GM23248 (cell line): ENCODE results near the gene NEK10. TPM values are rescaled to one million over a fixed set of nuclear protein-coding genes. Genes with fewer than 3 reads are reported as not detected.
A peak's percentile ranks its signal among the peaks of the same experiment; 100 is the strongest.

Source experiments
- DNase-seq: peaks from one replicate; pipeline ENCODE4 v3.0.0-alpha.2; 2015
- H2AFZ ChIP-seq: fragments of 200-600 bp; sonication (generic); 2 replicates; pipeline ENCODE4 v1.6.1; 2016; ENCODE audit warnings: antibody characterized with exemption
- H3F3A ChIP-seq: fragments of 200-600 bp; sonication (generic); 2 replicates; pipeline ENCODE4 v1.6.1; 2016; ENCODE audit warnings: mild to moderate bottlenecking, antibody characterized with exemption, mixed run types; ENCODE audit not compliant: insufficient read depth
- H3K27ac ChIP-seq: fragments of 200-600 bp; sonication (generic); 2 replicates; pipeline ENCODE4 v1.5.1; 2016; ENCODE audit warnings: mild to moderate bottlenecking
- H3K27me3 ChIP-seq: fragments of 200-600 bp; sonication (generic); replicated peaks from 2 replicates; pipeline ENCODE4 v1.6.1; 2016; ENCODE audit warnings: mild to moderate bottlenecking; ENCODE audit not compliant: insufficient read depth
- H3K36me3 ChIP-seq: fragments of 200-600 bp; sonication (generic); 2 replicates; pipeline ENCODE4 v1.6.1; 2016; ENCODE audit warnings: low read depth, mild to moderate bottlenecking
- H3K4me1 ChIP-seq: fragments of 200-600 bp; sonication (generic); 2 replicates; pipeline ENCODE4 v1.6.1; 2016; ENCODE audit warnings: mild to moderate bottlenecking; ENCODE audit not compliant: insufficient read depth
- H3K4me2 ChIP-seq: fragments of 200-600 bp; sonication (generic); one replicate; pipeline ENCODE4 v1.6.1; 2016; ENCODE audit warnings: mild to moderate bottlenecking; ENCODE audit not compliant: unreplicated experiment
- H3K4me3 ChIP-seq: fragments of 200-600 bp; sonication (generic); 2 replicates; pipeline ENCODE4 v1.5.1; 2016; ENCODE audit warnings: mild to moderate bottlenecking
- H3K79me2 ChIP-seq: fragments of 200-600 bp; sonication (generic); 2 replicates; pipeline ENCODE4 v1.6.1; 2016; ENCODE audit warnings: mild to moderate bottlenecking; ENCODE audit not compliant: insufficient read depth
- H3K9ac ChIP-seq: fragments of 200-600 bp; sonication (generic); 2 replicates; pipeline ENCODE4 v1.6.1; 2016; ENCODE audit warnings: mild to moderate bottlenecking
- H3K9me2 ChIP-seq: fragments of 200-600 bp; sonication (generic); 2 replicates; pipeline ENCODE4 v1.6.1; 2016; ENCODE audit warnings: mixed run types, mild to moderate bottlenecking, moderate library complexity; ENCODE audit not compliant: insufficient read depth
- H3K9me3 ChIP-seq: fragments of 200-600 bp; sonication (generic); one replicate; pipeline ENCODE4 v1.6.1; 2017; ENCODE audit warnings: low read depth
- H4K20me1 ChIP-seq: fragments of 200-600 bp; sonication (generic); 2 replicates; pipeline ENCODE4 v1.6.0; 2016; ENCODE audit not compliant: insufficient read depth
- EZH2 ChIP-seq: fragments of 200-600 bp; sonication (generic); IDR thresholded peaks from 2 replicates; pipeline ENCODE4 v1.6.1; 2018; ENCODE audit warnings: antibody characterized with exemption, mild to moderate bottlenecking; ENCODE audit not compliant: insufficient read depth, poor library complexity, severe bottlenecking
- EZH2phosphoT487 ChIP-seq: fragments of 200-600 bp; sonication (generic); IDR thresholded peaks from 2 replicates; pipeline ENCODE4 v1.6.1; 2018; ENCODE audit warnings: antibody characterized with exemption, moderate library complexity, mild to moderate bottlenecking, low read depth; ENCODE audit not compliant: insufficient read depth
- WGBS, 2 experiments: methylation state at CpG; one replicate each; pipeline ENCODE4 v1.1.6; 2015 to 2017; ENCODE audit warnings: low lambda C conversion rate in 2 of 2, low coverage in 1 of 2; ENCODE audit errors: missing lambda C conversion rate in 2 of 2; 5-methylcytosine and 5-hydroxymethylcytosine counted together
- in situ Hi-C: fragments of 300-500 bp; cut with MboI; formaldehyde crosslinking; loops from 2 replicates; pipeline ENCODE4 v1.15.0; 2020
- polyA plus RNA-seq: library from polyadenylated mRNA; unstranded; fragments of >200 nt; fragmentation: Nextera tagmentation; extraction: Ambion mirVana; gene quantifications from 2 replicates; pipeline ENCODE4 v1.2.1, GENCODE V29; 2016
- total RNA-seq: library from RNA; depleted of rRNA; stranded (reverse); fragments of >200 nt; shearing (Covaris generic); gene quantifications from 2 replicates; pipeline ENCODE4 v1.2.3, GENCODE V29; 2014

The NEK10 gene
- total and polyA plus RNA-seq, 2 experiments from 2014 or later, result 3.2 to 7.6 TPM

GRCh38 chr3:27391796-27392195, 22.6 kb upstream of the NEK10 start:
- Histone ChIP-seq H3K27me3 (no peaks in the 10 kb centered on the region), H3K36me3 (peaks cover 79% of the 10 kb centered on the region), H2AFZ (no peak overlapping the region), H3K79me2 (peaks cover 59% of the 10 kb centered on the region), H3F3A (peaks cover 41% of the 10 kb centered on the region; the same call in 1 of the 2 replicates), H3K9ac (no peak overlapping the region), H3K4me3 (no peak overlapping the region), H3K9me2 (no peaks in the 10 kb centered on the region), H3K9me3 (no peaks in the 10 kb centered on the region), H4K20me1 (no peaks in the 10 kb centered on the region), H3K27ac (no peak overlapping the region), H3K4me1 (0 out of 2 replicates have a peak, but pooled peaks cover 6% of the 10 kb centered on the region), H3K4me2 (no peak overlapping the region)
- peak; percentile 19 for DNase-seq
- WGBS, 2 experiments, result 95 to 97% methylated on average over 1 of the region's 1 CpG
- in situ Hi-C loops, result no loop called here
- TF ChIP-seq EZH2phosphoT487 (no peak), EZH2 (no peak)

DNA sequence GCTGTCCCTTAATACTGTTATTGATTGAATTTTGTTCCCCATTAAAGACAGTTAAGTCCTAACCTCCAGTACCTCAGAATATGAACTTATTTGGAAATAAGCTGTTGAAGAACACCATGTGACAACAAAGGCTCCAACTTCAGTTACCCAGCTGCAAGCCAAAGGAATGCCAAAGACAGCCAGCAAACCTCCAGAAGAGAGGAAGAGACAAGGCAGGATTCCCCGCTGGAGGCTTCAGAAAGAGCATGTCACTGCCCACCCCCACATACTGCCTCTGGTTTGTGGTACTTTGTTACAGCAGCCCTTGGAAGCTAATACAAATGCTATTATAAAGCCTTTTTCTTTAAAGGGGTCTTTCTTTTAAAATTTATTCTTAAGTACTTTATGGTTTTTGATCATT, 18.4 kb upstream of the NEK10 start:
- 100% methylated on average over 1 of the region's 1 CpG for WGBS, 2 experiments
- H3K27ac ChIP-seq, result no peak overlapping the region
- H3K27me3 ChIP-seq, result no peaks in the 10 kb centered on the region
- H3K79me2 ChIP-seq, result peaks cover 50% of the 10 kb centered on the region; the same call in 1 of the 2 replicates
- H3K9ac ChIP-seq, result no peak overlapping the region
- 0 out of 2 replicates have a peak, but pooled peaks cover 6% of the 10 kb centered on the region for H3K4me1 ChIP-seq
- in situ Hi-C loops, result no loop called here
- TF ChIP-seq EZH2 (no peak), EZH2phosphoT487 (no peak)
- peaks cover 48% of the 10 kb centered on the region for H3F3A ChIP-seq
- no peaks in the 10 kb centered on the region for H4K20me1 ChIP-seq
- no peaks in the 10 kb centered on the region for H3K9me2 ChIP-seq
- H3K9me3 ChIP-seq, result no peaks in the 10 kb centered on the region
- H2AFZ ChIP-seq, result no peak overlapping the region
- no peak for DNase-seq
- H3K4me3 ChIP-seq, result no peak overlapping the region
- no peak overlapping the region for H3K4me2 ChIP-seq
- peaks cover 86% of the 10 kb centered on the region for H3K36me3 ChIP-seq

DNA sequence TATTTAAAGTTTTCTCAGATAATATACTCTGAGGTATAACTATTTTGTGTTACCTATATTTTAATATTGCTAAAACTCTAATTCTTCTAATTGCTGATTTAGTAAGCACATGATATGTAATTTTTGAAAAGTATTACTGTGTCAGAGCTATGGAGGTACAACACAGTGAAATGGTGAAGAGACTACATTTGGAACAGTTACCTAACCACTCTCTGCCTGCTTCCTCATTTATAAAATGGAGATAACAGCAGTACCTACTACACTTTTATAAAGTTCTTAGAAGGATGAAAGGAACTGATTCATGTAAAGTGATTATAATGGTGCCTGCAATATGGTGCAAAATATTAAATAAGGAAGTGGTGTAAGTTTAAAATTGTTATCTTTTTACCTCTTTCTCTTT, 16.3 kb upstream of the NEK10 start:
- Histone ChIP-seq H3F3A (peaks cover 47% of the 10 kb centered on the region), H2AFZ (no peak overlapping the region), H3K4me2 (no peak overlapping the region), H3K27me3 (no peaks in the 10 kb centered on the region), H3K27ac (no peak overlapping the region), H3K4me3 (no peak overlapping the region), H3K9me2 (no peaks in the 10 kb centered on the region), H3K4me1 (0 out of 2 replicates have a peak, but pooled peaks cover 6% of the 10 kb centered on the region), H3K9ac (no peak overlapping the region), H4K20me1 (no peaks in the 10 kb centered on the region), H3K36me3 (peaks cover 94% of the 10 kb centered on the region), H3K9me3 (no peaks in the 10 kb centered on the region), H3K79me2 (peaks cover 40% of the 10 kb centered on the region; the same call in 1 of the 2 replicates)
- TF ChIP-seq EZH2 (no peak), EZH2phosphoT487 (no peak)
- no peak for DNase-seq
- in situ Hi-C loops, result no loop called here

GRCh38 chr3:27384191-27384590, 15.0 kb upstream of the NEK10 start:
- no peak overlapping the region for H3K9ac ChIP-seq
- H3K4me2 ChIP-seq, result no peak overlapping the region
- no peak for DNase-seq
- no peak overlapping the region for H3K4me3 ChIP-seq
- TF ChIP-seq EZH2phosphoT487, result no peak
- TF ChIP-seq EZH2, result no peak
- peaks cover 35% of the 10 kb centered on the region; the same call in 1 of the 2 replicates for H3K79me2 ChIP-seq
- in situ Hi-C loops, result no loop called here
- no peaks in the 10 kb centered on the region for H4K20me1 ChIP-seq
- peaks cover 53% of the 10 kb centered on the region for H3F3A ChIP-seq
- no peaks in the 10 kb centered on the region for H3K9me3 ChIP-seq
- 96 to 100% methylated on average over 1 of the region's 1 CpG for WGBS, 2 experiments
- H3K4me1 ChIP-seq, result 0 out of 2 replicates have a peak, but pooled peaks cover 6% of the 10 kb centered on the region
- H2AFZ ChIP-seq, result no peak overlapping the region
- H3K36me3 ChIP-seq, result peaks cover 92% of the 10 kb centered on the region
- no peak overlapping the region for H3K27ac ChIP-seq
- no peaks in the 10 kb centered on the region for H3K27me3 ChIP-seq
- no peaks in the 10 kb centered on the region for H3K9me2 ChIP-seq
